Stimulated activated CD8-positive, alpha-beta memory T cell treated with anti-CD3 and anti-CD28 coated beads, Interleukin-2, amount 100 ng/mL, for 1 hour (primary cell): ENCODE results near the gene EEF2.
A peak's percentile ranks its signal among the peaks of the same experiment; 100 is the strongest.
"Not testable (repeated sequence)": the region's sequence is repeated elsewhere in the genome, so short reads cannot be mapped to it uniquely, and the experiment has no call there.

ENCODE experiments used
- DNase-seq, 2 donors: peaks; one replicate each; pipeline ENCODE4 v3.0.0-alpha.2; 2020; ENCODE audit warnings: low read depth in 2 of 2

EEF2 gene

GRCh38 chr19:4014541-4015491 is 29.6 kb upstream of the EEF2 start:
- no peak for DNase-seq

GRCh38 chr19:4013886-4014540 is 28.8 kb upstream of the EEF2 start:
- DNase-seq = no peak

DNA sequence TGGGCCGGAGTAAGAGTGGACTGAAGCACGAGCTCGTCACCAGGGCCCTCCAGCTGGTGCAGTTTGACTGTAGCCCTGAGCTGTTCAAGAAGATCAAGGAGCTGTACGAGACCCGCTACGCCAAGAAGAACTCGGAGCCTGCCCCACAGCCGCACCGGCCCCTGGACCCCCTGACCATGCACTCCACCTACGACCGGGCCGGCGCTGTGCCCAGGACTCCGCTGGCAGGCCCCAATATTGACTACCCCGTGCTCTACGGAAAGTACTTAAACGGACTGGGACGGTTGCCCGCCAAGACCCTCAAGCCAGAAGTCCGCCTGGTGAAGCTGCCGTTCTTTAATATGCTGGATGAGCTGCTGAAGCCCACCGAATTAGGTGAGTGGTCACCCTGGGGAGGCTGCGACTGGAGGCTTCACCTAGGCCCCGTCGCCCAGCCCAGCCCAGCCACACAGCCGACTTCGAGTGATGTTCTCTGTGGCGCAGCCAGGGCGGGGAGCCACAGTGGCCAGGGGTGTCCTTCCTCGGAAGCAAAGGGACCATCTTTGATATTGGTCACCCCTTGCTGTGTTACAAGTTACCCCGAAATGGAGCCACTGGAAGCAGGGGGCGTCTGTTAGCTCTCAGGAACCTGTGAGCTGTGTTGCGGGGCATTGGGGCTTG is 27.8 kb upstream of the EEF2 start:
- DNase-seq = no peak

- no peak for DNase-seq
These were observed 27.1 kb upstream of the EEF2 start for GRCh38 chr19:4012092-4012974.

DNA sequence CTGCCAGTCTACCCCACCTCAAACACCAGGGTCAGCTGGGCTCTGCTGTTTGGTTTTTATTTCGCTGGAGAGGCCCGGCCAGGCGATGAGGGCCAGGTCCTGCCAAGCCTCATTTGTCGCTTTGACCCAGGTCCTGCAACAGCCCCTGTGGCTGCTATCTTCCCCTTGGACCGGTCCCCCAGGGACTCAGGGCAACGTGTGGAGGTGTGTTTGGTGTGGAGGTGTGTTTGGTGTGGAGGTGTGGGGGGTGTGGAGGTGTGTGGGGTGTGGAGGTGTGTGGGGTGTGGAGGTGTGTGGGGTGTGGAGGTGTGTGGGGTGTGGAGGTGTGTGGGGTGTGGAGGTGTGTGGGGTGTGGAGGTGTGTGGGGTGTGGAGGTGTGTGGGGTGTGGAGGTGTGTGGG is 26.2 kb upstream of the EEF2 start:
- DNase-seq = not testable (repeated sequence)

DNA sequence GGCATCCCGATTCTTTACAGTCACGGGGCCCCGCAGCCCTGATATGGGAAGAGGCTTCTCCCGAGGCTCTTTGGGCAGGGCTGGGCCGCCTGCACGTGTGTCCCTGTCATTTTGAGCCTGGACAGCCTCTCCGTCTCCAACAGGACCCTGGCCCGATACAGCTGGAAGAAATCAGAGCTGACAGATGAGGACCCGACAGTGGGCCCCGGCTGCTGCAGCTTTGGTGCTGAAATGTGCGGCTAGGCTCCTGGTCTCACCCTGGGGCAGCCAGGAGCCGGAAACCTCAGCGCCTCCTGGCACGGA is 25.5 kb upstream of the EEF2 start:
- no peak for DNase-seq

DNA sequence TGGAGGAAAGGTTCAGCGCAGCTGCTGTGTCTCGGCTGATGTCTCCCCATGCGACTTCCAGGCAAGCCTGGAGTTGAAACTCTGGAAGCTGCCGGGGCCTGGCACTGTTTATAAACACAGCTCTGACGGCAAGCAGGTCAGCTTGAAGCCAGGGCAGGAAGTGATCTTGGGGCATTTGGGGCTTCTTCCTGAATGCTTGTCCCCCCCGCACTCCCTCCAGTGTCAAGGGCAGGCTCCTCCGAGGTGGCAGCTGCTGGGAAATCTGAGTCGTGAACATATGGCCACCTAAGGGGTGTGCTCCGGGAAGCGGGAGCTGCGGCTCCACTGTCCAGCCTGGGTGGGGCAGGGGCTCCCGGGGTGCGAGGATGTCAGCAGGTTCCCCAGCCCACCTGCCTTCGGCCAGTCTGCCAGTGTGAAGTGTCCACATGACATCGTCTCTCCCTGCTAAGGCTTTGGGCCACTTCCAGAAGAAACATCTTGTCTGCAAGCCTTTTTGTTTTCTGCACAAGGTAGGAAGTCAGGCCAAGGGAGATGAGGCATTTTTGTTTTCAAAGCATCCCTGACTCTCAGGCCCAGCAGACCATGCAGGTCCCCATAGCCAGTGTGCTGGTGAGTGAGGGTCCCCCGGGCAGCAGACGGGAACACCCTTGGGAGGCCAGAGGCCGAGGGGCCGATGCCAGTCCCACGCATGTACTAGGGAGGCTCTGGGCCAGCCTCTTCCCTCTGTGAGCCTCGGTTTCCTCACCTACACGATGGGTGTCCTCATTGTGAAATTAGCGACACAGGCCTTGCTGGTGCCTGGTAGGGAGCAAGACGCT is 24.9 kb upstream of the EEF2 start:
- no peak for DNase-seq

DNA sequence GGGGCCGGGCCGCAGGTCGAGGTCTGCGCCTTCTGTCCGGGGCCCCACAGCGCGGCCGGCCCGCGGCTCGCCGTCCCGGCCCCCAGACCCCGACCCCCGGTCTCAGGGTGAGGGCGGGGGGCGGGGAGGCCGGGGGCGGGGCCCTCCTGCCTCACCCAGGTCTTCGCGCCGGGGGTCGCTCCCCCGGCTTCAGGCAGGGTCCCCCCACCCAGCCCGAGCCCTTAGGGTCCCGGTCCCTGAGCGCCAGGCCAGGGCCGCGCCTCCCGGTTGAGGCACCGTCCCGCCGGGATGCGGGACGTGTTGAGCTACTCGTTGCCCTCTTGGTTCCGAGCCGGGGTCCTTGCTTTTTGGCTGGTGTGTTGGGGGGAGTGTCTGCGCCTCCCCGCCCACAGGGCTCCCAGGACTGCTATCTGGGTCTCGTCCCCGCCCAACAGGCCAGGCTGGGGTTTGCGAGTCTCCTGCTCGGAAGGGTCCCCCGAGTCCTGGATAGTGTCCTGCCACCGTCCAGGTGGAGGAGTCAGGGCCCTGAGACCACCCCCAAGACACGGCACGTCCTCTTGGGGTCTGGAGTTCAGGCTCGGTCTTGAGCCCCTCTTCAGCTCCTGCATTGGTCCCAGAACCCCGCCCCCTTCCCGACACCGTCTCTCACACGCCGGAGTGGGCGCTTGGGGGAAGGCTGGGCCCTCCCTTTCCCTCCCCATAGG is 22.7 kb upstream of the EEF2 start:
- no peak for DNase-seq

GRCh38 chr19:4007021-4007835 is 22.0 kb upstream of the EEF2 start, which contains the start of gene PIAS4:
Gene PIAS4 (plus strand): TSS chr19:4007736. CDS start chr19:4007761, 25 bp downstream.
- peak; percentile 91 to 94 for DNase-seq

- DNase-seq = not testable (repeated sequence)
These were observed 20.2 kb upstream of the EEF2 start for GRCh38 chr19:4005436-4005835.

DNA sequence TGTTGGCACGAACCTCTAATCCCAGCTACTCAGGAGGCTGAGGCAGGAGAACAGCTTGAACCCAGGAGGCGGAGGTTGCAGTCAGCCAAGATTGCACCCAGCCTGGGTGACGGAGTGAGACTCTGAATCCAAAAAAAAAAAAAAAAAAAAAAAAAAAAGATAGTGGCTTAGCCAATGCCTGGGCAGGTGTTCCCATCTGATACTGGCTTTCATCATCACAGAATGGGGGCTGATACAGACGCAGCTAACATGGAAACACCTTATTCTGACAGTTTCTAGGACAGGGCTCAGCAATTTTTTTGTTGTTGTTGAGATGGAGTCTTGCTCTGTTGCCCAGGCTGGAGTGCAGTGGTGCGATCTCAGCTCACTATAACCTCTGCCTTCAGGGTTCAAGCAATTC is 15.5 kb upstream of the EEF2 start:
- DNase-seq = not testable (repeated sequence)

- not testable (repeated sequence) for DNase-seq
These were observed 13.6 kb upstream of the EEF2 start for GRCh38 chr19:3998667-3999412.

DNA sequence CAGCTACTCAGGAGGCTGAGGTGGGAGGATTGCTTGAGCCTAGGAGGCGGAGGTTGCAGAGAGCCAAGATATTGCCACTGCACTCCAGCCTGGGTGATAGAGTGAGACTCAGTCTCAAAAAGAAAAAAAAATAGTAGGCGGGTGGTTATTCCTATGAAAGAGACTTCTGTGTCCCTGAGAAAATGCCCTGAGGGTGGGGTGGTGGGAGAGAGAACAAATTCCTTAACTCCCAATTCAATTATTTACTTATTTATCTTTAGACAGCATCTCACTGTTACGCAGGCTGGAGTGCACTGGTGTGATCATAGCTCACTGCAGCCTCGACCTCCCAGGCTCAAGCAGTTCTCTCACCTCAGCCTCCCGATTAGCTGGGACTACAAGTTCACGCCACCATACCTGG is 10.3 kb upstream of the EEF2 start:
- DNase-seq = no peak

GRCh38 chr19:3990815-3991117 is 5.5 kb upstream of the EEF2 start:
- DNase-seq = no peak

- DNase-seq = peak; percentile 75 to 80
These were observed 2.5 kb upstream of the EEF2 start for GRCh38 chr19:3987619-3988371.

- DNase-seq = no peak
These were observed 1.2 kb upstream of the EEF2 start for GRCh38 chr19:3986260-3987041.

- DNase-seq = no peak
These were observed 488 bp upstream of the EEF2 start for GRCh38 chr19:3985643-3986259.
